GM23248 (cell line): ENCODE data around the gene TRIO. TPM values are rescaled to one million over a fixed set of nuclear protein-coding genes. Genes with fewer than 3 reads are reported as not detected.

ENCODE experiments used
- DNase-seq: peaks from one replicate; pipeline ENCODE4 v3.0.0-alpha.2; 2015
- H2AFZ ChIP-seq: fragments of 200-600 bp; sonication (generic); 2 replicates; pipeline ENCODE4 v1.6.1; 2016; ENCODE audit warnings: antibody characterized with exemption
- H3F3A ChIP-seq: fragments of 200-600 bp; sonication (generic); 2 replicates; pipeline ENCODE4 v1.6.1; 2016; ENCODE audit warnings: mild to moderate bottlenecking, antibody characterized with exemption, mixed run types; ENCODE audit not compliant: insufficient read depth
- H3K27ac ChIP-seq: fragments of 200-600 bp; sonication (generic); 2 replicates; pipeline ENCODE4 v1.5.1; 2016; ENCODE audit warnings: mild to moderate bottlenecking
- H3K27me3 ChIP-seq: fragments of 200-600 bp; sonication (generic); replicated peaks from 2 replicates; pipeline ENCODE4 v1.6.1; 2016; ENCODE audit warnings: mild to moderate bottlenecking; ENCODE audit not compliant: insufficient read depth
- H3K36me3 ChIP-seq: fragments of 200-600 bp; sonication (generic); 2 replicates; pipeline ENCODE4 v1.6.1; 2016; ENCODE audit warnings: low read depth, mild to moderate bottlenecking
- H3K4me1 ChIP-seq: fragments of 200-600 bp; sonication (generic); 2 replicates; pipeline ENCODE4 v1.6.1; 2016; ENCODE audit warnings: mild to moderate bottlenecking; ENCODE audit not compliant: insufficient read depth
- H3K4me2 ChIP-seq: fragments of 200-600 bp; sonication (generic); one replicate; pipeline ENCODE4 v1.6.1; 2016; ENCODE audit warnings: mild to moderate bottlenecking; ENCODE audit not compliant: unreplicated experiment
- H3K4me3 ChIP-seq: fragments of 200-600 bp; sonication (generic); 2 replicates; pipeline ENCODE4 v1.5.1; 2016; ENCODE audit warnings: mild to moderate bottlenecking
- H3K79me2 ChIP-seq: fragments of 200-600 bp; sonication (generic); 2 replicates; pipeline ENCODE4 v1.6.1; 2016; ENCODE audit warnings: mild to moderate bottlenecking; ENCODE audit not compliant: insufficient read depth
- H3K9ac ChIP-seq: fragments of 200-600 bp; sonication (generic); 2 replicates; pipeline ENCODE4 v1.6.1; 2016; ENCODE audit warnings: mild to moderate bottlenecking
- H3K9me2 ChIP-seq: fragments of 200-600 bp; sonication (generic); 2 replicates; pipeline ENCODE4 v1.6.1; 2016; ENCODE audit warnings: mixed run types, mild to moderate bottlenecking, moderate library complexity; ENCODE audit not compliant: insufficient read depth
- H3K9me3 ChIP-seq: fragments of 200-600 bp; sonication (generic); one replicate; pipeline ENCODE4 v1.6.1; 2017; ENCODE audit warnings: low read depth
- H4K20me1 ChIP-seq: fragments of 200-600 bp; sonication (generic); 2 replicates; pipeline ENCODE4 v1.6.0; 2016; ENCODE audit not compliant: insufficient read depth
- EZH2 ChIP-seq: fragments of 200-600 bp; sonication (generic); IDR thresholded peaks from 2 replicates; pipeline ENCODE4 v1.6.1; 2018; ENCODE audit warnings: antibody characterized with exemption, mild to moderate bottlenecking; ENCODE audit not compliant: insufficient read depth, poor library complexity, severe bottlenecking
- EZH2phosphoT487 ChIP-seq: fragments of 200-600 bp; sonication (generic); IDR thresholded peaks from 2 replicates; pipeline ENCODE4 v1.6.1; 2018; ENCODE audit warnings: antibody characterized with exemption, moderate library complexity, mild to moderate bottlenecking, low read depth; ENCODE audit not compliant: insufficient read depth
- WGBS, 2 experiments: methylation state at CpG; one replicate each; pipeline ENCODE4 v1.1.6; 2015 to 2017; ENCODE audit warnings: low lambda C conversion rate in 2 of 2, low coverage in 1 of 2; ENCODE audit errors: missing lambda C conversion rate in 2 of 2; 5-methylcytosine and 5-hydroxymethylcytosine counted together
- in situ Hi-C: fragments of 300-500 bp; cut with MboI; formaldehyde crosslinking; loops from 2 replicates; pipeline ENCODE4 v1.15.0; 2020
- polyA plus RNA-seq: library from polyadenylated mRNA; unstranded; fragments of >200 nt; fragmentation: Nextera tagmentation; extraction: Ambion mirVana; gene quantifications from 2 replicates; pipeline ENCODE4 v1.2.1, GENCODE V29; 2016
- total RNA-seq: library from RNA; depleted of rRNA; stranded (reverse); fragments of >200 nt; shearing (Covaris generic); gene quantifications from 2 replicates; pipeline ENCODE4 v1.2.3, GENCODE V29; 2014

The TRIO gene
- total and polyA plus RNA-seq, 2 experiments from 2014 or later = 28.1 to 198 TPM

DNA sequence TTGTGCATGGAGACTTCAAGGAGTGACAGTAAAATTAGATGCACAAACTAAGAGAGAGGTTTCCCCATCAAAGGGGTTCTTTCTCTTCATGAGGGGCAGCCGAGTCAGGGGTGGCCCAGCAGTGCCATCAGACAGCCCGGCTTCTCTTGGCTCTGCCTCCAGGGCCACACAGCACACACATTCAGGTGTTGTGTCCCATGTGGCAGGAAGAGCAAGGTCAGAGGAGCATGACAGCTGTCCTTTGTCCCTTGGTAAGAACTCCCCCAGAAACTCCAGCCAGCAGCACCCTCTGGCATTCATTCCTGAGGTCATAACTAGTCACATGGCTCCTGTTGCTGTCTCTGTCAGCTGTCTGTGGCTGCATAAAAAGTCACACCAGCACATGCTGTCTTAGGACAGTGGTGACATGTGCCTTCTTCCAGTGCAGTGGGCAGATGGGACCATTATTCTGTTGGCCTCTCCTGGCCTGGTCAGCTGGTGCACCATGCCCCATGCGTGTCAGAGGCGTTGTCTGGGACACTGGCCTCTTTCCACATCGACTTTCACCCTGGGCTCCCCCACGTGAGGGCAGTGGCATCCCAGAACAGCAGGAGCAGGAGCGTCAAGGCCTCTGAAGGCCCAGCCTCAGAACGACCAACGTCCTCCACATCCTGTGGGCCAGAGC is 360.0 kb downstream of the TRIO start:
- H3F3A ChIP-seq = peaks cover 78% of the 10 kb centered on the region
- TF ChIP-seq EZH2 (no peak), EZH2phosphoT487 (no peak)
- peaks cover 46% of the 10 kb centered on the region for H3K79me2 ChIP-seq
- no peak for DNase-seq
- no peak overlapping the region for H3K4me3 ChIP-seq
- WGBS, 2 experiments = 60 to 74% methylated on average over 9 of the region's 9 CpGs
- H3K27me3 ChIP-seq = no peaks in the 10 kb centered on the region
- H3K9me2 ChIP-seq = no peaks in the 10 kb centered on the region
- no peaks in the 10 kb centered on the region for H3K9me3 ChIP-seq
- no peak overlapping the region for H2AFZ ChIP-seq
- peak overlapping the region; percentile 8; the same call in 1 of the 2 replicates for H3K27ac ChIP-seq
- H4K20me1 ChIP-seq = no peaks in the 10 kb centered on the region
- no peak overlapping the region for H3K4me2 ChIP-seq
- peaks cover 77% of the 10 kb centered on the region for H3K36me3 ChIP-seq
- H3K9ac ChIP-seq = no peak overlapping the region
- in situ Hi-C loops = no loop called here
- no peaks in the 10 kb centered on the region for H3K4me1 ChIP-seq

GRCh38 chr5:14503681-14504331 is 360.7 kb downstream of the TRIO start:
- no peak for TF ChIP-seq EZH2
- TF ChIP-seq EZH2phosphoT487 = no peak
- DNase-seq = no peak
- WGBS, 2 experiments = 86 to 87% methylated on average over 24 to 27 of the region's 27 CpGs
- Histone ChIP-seq H2AFZ (no peak overlapping the region), H3K9ac (no peak overlapping the region), H3K27ac (peak overlapping the region; percentile 8; the same call in 1 of the 2 replicates), H3K79me2 (peaks cover 39% of the 10 kb centered on the region), H4K20me1 (no peaks in the 10 kb centered on the region), H3K9me3 (no peaks in the 10 kb centered on the region), H3K27me3 (no peaks in the 10 kb centered on the region), H3F3A (peaks cover 79% of the 10 kb centered on the region), H3K36me3 (peaks cover 76% of the 10 kb centered on the region), H3K9me2 (no peaks in the 10 kb centered on the region), H3K4me1 (no peaks in the 10 kb centered on the region), H3K4me2 (no peak overlapping the region), H3K4me3 (no peak overlapping the region)
- in situ Hi-C loops = no loop called here

- Histone ChIP-seq H3K4me2 (no peak overlapping the region), H3K36me3 (peaks cover 71% of the 10 kb centered on the region), H3K27me3 (no peaks in the 10 kb centered on the region), H3K9ac (no peak overlapping the region), H3K4me3 (no peak overlapping the region), H3F3A (peaks cover 81% of the 10 kb centered on the region), H3K4me1 (no peaks in the 10 kb centered on the region), H3K79me2 (peaks cover 34% of the 10 kb centered on the region), H2AFZ (no peak overlapping the region), H4K20me1 (no peaks in the 10 kb centered on the region), H3K27ac (no peak overlapping the region), H3K9me2 (no peaks in the 10 kb centered on the region), H3K9me3 (no peaks in the 10 kb centered on the region)
- in situ Hi-C loops = no loop called here
- no peak for TF ChIP-seq EZH2
- no peak for TF ChIP-seq EZH2phosphoT487
- DNase-seq = no peak
- 95 to 97% methylated on average over 8 of the region's 8 CpGs for WGBS, 2 experiments
Observed at GRCh38 chr5:14504332-14504727, 361.2 kb downstream of the TRIO start.

DNA sequence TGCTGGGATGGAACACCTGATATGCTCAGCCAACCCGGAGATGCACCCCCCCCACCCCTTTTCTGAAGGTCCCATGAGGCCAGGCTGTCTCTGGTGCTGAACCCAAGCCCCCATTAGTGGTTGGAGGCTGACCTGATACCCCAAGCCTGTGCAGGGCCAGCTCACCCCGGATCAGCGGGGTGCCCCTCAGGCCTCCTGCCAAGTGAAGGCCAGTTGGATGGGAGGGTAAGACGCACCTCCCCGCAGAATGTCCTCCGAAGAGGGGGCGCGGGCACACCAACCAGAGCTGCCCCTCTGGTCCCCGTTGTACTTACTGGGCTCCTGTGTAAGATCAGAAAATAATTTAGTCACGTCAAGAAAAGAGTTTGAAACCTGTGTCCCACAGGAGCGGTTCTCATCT is 361.7 kb downstream of the TRIO start:
- WGBS, 2 experiments = 93 to 95% methylated on average over 10 to 11 of the region's 11 CpGs
- no peaks in the 10 kb centered on the region for H3K4me1 ChIP-seq
- H3K79me2 ChIP-seq = peaks cover 29% of the 10 kb centered on the region
- H3K36me3 ChIP-seq = peaks cover 72% of the 10 kb centered on the region
- H4K20me1 ChIP-seq = no peaks in the 10 kb centered on the region
- no peak overlapping the region for H3K4me3 ChIP-seq
- TF ChIP-seq EZH2phosphoT487 (no peak), EZH2 (no peak)
- in situ Hi-C loops = no loop called here
- no peak overlapping the region for H3K4me2 ChIP-seq
- H3K27me3 ChIP-seq = no peaks in the 10 kb centered on the region
- DNase-seq = no peak
- H3K27ac ChIP-seq = no peak overlapping the region
- no peak overlapping the region for H3K9ac ChIP-seq
- peaks cover 81% of the 10 kb centered on the region for H3F3A ChIP-seq
- H3K9me2 ChIP-seq = no peaks in the 10 kb centered on the region
- no peak overlapping the region for H2AFZ ChIP-seq
- H3K9me3 ChIP-seq = no peaks in the 10 kb centered on the region
